GM13977 (cell line): Measurements from ENCODE around the gene NYNRIN.
"Not testable (repeated sequence)": the region's sequence is repeated elsewhere in the genome, so short reads cannot be mapped to it uniquely, and the experiment has no call there.

Source experiments
- DNase-seq: peaks from one replicate; pipeline ENCODE4 v3.0.0; 2012; ENCODE audit warnings: low spot score
- in situ Hi-C: fragments of 300-500 bp; cut with MboI; formaldehyde crosslinking; loops from one replicate; pipeline ENCODE4 v1.12.0; 2022; ENCODE audit warnings: low sequenced_read_pairs, low pct_unique_long_range_greater_than_20kb, mixed read lengths, inconsistent platforms; ENCODE audit not compliant: unreplicated experiment
- TF ChIP-seq, protein P1 (sequence below): IDR thresholded peaks from 2 replicates; pipeline ENCODE4 v1.5.1; 2012; ENCODE audit warnings: mild to moderate bottlenecking, control low read depth; ENCODE audit not compliant: insufficient read depth; ENCODE audit errors: extremely low read depth, missing control alignments

NYNRIN gene

GRCh38 chr14:24398653-24399446, at the start of gene NYNRIN:
Gene NYNRIN (plus strand): TSS chr14:24399003. CDS start chr14:24399247, 244 bp downstream.
- TF ChIP-seq, protein P1, sequence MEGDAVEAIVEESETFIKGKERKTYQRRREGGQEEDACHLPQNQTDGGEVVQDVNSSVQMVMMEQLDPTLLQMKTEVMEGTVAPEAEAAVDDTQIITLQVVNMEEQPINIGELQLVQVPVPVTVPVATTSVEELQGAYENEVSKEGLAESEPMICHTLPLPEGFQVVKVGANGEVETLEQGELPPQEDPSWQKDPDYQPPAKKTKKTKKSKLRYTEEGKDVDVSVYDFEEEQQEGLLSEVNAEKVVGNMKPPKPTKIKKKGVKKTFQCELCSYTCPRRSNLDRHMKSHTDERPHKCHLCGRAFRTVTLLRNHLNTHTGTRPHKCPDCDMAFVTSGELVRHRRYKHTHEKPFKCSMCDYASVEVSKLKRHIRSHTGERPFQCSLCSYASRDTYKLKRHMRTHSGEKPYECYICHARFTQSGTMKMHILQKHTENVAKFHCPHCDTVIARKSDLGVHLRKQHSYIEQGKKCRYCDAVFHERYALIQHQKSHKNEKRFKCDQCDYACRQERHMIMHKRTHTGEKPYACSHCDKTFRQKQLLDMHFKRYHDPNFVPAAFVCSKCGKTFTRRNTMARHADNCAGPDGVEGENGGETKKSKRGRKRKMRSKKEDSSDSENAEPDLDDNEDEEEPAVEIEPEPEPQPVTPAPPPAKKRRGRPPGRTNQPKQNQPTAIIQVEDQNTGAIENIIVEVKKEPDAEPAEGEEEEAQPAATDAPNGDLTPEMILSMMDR, result no peak
- in situ Hi-C loops, result no loop called here
- no peak for DNase-seq

DNA sequence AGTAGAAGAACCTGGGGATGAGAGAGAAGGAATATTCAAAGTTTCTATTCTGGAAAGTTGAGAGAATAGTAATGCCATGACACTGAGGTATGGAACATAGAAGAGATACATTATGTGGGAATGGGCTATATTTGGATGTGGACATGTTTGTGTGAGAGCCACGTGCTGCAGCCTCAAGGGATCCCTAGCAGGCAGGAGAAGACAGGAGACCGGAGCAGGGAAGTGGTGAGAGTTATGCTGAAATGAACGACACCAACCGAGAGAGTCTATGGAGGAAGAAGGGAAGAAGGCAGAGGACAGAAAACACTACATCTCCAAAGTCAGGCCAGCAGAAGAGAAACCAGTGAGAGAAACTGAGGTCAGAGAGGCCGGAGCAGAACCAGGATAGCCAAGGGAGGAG, 49.1 kb upstream of the NYNRIN start:
- in situ Hi-C loops, result loop anchor here (25.0 kb wide), 1 partner anchor 313 kb away; no protein-coding TSS in a partner anchor
- DNase-seq, result no peak
- TF ChIP-seq, protein P1, result no peak

DNA sequence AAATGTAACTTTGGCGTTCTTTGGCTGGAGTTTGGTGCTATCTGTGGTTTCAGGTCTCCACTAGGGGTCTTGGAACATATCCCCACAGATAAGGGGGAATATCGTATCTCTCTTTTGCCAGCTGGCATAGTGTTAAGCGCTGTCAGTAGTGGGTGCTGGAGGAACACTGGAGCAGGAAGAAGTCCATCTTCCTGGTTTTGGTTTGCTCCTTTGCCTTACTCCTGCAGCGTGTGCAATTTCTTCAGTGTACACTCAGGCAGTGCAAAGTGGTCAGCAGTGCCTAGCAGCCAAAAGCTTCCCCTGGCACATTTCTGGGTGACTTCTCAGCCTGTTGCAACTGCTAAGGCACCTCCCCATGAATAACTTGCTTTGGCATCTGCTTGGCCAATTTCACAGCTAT, 47.3 kb upstream of the NYNRIN start:
- TF ChIP-seq, protein P1, result no peak
- DNase-seq, result no peak
- in situ Hi-C loops, result no loop called here

DNA sequence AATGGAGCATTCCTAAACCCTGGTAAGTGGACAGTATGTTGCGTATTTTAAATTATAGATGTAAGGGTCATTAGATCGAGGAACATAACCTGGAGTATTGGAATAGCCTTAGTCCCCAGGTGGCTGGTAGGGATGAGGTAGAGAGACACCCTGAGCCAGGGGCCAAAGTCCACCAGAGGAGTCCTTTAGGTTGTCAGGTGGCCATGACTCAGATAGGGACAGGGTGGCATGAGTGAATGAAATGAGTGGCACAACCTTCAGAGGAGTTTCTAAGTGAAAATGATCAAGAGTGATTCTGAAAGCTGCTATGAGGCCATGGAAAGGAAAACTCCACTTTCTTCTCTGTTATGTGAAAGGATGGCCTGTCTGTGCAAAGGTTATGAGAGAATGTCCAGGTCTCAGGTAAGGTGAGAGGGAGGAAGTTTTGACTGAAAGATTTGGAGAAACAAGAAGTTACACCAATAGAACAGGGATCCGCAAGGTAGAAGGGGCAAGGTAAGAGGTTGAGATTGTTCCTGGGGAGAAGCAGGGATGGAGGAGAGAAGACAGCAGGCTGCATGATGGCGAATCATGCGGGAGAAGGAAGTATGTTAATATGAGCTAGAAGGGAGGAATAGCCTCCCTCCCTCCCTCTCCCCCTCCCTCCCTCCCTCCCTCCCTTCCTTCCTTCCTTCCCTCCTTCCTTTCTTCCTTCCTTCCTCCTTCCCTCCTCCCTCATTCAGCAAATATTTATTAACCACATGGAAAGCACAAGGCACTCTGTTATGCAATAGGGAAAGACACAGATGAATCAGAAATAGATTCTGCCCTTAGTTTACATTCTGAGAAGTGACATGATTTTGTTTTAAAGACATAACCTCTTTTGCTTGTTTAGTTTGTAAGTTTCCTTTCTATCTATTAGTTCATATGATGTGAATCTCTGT, 45.0 kb upstream of the NYNRIN start:
- TF ChIP-seq, protein P1, result no peak
- in situ Hi-C loops, result no loop called here
- no peak for DNase-seq

DNA sequence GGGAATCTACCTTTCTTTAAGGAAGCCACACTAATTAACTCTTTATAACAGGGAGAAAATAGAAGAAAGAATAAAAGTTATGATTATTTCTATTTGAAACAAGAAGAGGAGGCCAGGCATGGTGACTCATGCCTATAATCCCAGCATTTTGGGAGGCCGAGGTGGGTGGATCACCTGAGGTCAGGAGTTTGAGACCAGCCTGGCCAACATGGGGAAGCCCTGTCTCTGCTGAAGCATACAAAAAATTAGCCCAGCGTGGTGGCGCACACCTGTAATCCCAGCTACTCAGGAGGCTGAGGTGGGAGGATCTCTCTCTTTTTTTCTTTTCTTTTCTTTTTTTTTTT, 44.3 kb upstream of the NYNRIN start:
- in situ Hi-C loops, DNase-seq: not testable (repeated sequence)

DNA sequence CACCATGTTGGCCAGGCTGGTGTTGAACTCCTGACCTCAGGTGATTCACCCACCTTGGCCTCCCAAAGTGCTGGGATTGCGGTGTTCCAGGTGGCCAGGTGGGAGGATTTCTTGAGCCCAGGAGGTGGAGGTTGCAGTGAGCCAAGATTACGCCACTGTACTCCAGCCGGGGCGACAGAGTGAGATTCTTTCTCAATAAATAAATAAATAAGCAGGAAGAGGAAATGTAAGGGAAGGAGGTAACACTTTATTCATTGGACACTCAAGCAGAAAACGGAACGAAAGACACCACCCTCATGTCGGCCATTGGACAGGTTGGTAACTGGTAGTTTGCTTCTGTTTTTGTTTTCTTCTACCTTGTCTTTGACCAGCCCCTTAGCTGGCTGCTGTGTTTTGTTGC, 43.8 kb upstream of the NYNRIN start:
- no peak for DNase-seq
- in situ Hi-C loops, result no loop called here
- TF ChIP-seq, protein P1, result no peak

DNA sequence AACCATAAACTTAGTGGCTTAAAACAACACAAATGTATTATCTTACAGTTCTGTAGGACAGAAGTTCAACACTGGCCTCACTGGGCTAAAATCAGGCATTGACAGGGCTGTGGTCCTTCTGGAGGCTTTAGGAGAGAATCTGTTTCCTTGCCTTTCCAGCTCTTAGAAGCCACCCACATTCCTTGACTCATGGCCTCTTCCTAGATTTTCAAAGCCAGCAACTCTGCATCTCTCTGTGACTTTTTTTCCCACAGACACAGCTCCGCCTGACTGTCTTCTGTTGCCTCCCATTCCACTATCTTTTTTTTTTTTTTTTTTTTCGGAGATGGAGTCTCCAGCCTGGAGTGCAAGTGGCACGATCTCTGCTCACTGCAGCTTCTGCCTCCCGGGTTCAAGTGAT, 42.6 kb upstream of the NYNRIN start:
- in situ Hi-C loops, result no loop called here
- no peak for DNase-seq
- TF ChIP-seq, protein P1, result no peak
